ENCODE measurements around the gene GEMIN7.

DNA sequence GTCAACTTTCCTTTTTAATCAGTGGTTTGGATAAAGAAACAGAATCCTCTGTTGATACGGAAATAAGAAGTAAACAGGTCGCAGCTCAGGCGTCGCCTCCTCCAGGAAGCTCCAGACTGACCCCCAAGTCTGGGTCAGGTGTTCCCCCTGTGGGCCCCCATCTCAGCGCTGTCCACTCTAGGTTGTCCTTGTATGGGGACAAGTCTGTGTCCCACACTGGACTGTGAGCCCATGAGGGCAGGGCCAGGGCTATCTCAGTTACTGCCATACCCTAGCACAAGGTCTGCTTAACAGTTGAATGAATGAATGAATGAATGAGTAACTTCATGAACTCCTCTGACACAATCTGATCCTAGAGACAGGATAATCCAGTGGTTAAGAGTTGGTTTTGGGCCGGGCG, 32.7 kb upstream of the GEMIN7 start:
- TF ChIP-seq, protein P1, sequence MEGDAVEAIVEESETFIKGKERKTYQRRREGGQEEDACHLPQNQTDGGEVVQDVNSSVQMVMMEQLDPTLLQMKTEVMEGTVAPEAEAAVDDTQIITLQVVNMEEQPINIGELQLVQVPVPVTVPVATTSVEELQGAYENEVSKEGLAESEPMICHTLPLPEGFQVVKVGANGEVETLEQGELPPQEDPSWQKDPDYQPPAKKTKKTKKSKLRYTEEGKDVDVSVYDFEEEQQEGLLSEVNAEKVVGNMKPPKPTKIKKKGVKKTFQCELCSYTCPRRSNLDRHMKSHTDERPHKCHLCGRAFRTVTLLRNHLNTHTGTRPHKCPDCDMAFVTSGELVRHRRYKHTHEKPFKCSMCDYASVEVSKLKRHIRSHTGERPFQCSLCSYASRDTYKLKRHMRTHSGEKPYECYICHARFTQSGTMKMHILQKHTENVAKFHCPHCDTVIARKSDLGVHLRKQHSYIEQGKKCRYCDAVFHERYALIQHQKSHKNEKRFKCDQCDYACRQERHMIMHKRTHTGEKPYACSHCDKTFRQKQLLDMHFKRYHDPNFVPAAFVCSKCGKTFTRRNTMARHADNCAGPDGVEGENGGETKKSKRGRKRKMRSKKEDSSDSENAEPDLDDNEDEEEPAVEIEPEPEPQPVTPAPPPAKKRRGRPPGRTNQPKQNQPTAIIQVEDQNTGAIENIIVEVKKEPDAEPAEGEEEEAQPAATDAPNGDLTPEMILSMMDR (IDR thresholded peaks at IDR 0.05; ENCODE audit: poor library complexity), result no peak
- TF ChIP-seq EZH2 (IDR thresholded peaks at IDR 0.05; ENCODE audit: borderline replicate concordance), result no peak
- TF ChIP-seq EZH2phosphoT487 (IDR thresholded peaks at IDR 0.05; ENCODE audit: low read depth, severe bottlenecking, unreplicated experiment), result no peak
